ENCODE results near the gene FBXO17. TPM values are rescaled to one million over a fixed set of nuclear protein-coding genes. Genes with fewer than 3 reads are reported as not detected.

FBXO17 gene
- polyA plus RNA-seq, 1 donor from 2014 or later = not detected

DNA sequence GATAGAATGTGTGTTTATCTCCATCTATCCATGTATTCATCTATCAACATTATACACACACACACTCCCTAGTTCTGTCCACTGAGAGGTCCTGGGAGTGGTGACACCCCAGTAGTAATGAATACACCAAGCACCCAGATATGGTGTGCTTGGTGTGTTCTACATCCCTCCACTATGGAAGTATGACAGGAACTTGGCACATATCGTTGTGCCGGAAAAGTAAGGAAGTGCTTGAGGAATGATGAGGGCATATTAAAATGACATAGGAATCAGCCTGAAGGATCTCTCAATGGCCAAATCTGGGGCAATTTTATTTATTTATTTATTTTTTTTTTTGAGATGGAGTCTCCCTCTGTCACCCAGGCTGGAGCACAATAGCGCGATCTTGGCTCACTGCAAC, 28.3 kb upstream of the FBXO17 start:
- Histone ChIP-seq H3F3A (ENCODE audit: insufficient read depth, low read length, poor library complexity, severe bottlenecking) (no peaks in the 10 kb centered on the region), H3K9me3 (ENCODE audit: low read length) (no peaks in the 10 kb centered on the region), H3K79me2 (replicated peaks; ENCODE audit: insufficient read depth, low read length) (no peaks in the 10 kb centered on the region), H3K36me3 (ENCODE audit: insufficient read depth, low read length) (no peaks in the 10 kb centered on the region), H3K9me2 (ENCODE audit: insufficient read depth, low read length) (no peaks in the 10 kb centered on the region), H3K27me3 (ENCODE audit: insufficient read depth, low read depth, low read length) (no peaks in the 10 kb centered on the region), H4K20me1 (ENCODE audit: insufficient read depth) (no peaks in the 10 kb centered on the region), H3K4me2 (ENCODE audit: low read length) (no peak overlapping the region), H2AFZ (ENCODE audit: low read depth, low read length) (no peak overlapping the region), H3K27ac (ENCODE audit: low read length) (no peak overlapping the region), H3K4me3 (ENCODE audit: low read length) (no peak overlapping the region), H3K9ac (ENCODE audit: low read length) (no peak overlapping the region)
- TF ChIP-seq SMC3 (conservative IDR thresholded peaks at IDR 0.05; ENCODE audit: poor library complexity) (no peak), RAD21 (conservative IDR thresholded peaks at IDR 0.05) (no peak), EZH2 (IDR thresholded peaks at IDR 0.05; ENCODE audit: borderline replicate concordance, insufficient read depth, low read length, poor library complexity, severe bottlenecking) (no peak), EP300 (conservative IDR thresholded peaks at IDR 0.05; ENCODE audit: poor library complexity, severe bottlenecking) (no peak), MXI1 (conservative IDR thresholded peaks at IDR 0.05; ENCODE audit: poor library complexity, severe bottlenecking) (no peak), TAF1 (IDR thresholded peaks at IDR 0.05; ENCODE audit: low read depth) (no peak), POLR2AphosphoS5 (IDR thresholded peaks at IDR 0.05) (no peak)
- TF ChIP-seq, protein P1, sequence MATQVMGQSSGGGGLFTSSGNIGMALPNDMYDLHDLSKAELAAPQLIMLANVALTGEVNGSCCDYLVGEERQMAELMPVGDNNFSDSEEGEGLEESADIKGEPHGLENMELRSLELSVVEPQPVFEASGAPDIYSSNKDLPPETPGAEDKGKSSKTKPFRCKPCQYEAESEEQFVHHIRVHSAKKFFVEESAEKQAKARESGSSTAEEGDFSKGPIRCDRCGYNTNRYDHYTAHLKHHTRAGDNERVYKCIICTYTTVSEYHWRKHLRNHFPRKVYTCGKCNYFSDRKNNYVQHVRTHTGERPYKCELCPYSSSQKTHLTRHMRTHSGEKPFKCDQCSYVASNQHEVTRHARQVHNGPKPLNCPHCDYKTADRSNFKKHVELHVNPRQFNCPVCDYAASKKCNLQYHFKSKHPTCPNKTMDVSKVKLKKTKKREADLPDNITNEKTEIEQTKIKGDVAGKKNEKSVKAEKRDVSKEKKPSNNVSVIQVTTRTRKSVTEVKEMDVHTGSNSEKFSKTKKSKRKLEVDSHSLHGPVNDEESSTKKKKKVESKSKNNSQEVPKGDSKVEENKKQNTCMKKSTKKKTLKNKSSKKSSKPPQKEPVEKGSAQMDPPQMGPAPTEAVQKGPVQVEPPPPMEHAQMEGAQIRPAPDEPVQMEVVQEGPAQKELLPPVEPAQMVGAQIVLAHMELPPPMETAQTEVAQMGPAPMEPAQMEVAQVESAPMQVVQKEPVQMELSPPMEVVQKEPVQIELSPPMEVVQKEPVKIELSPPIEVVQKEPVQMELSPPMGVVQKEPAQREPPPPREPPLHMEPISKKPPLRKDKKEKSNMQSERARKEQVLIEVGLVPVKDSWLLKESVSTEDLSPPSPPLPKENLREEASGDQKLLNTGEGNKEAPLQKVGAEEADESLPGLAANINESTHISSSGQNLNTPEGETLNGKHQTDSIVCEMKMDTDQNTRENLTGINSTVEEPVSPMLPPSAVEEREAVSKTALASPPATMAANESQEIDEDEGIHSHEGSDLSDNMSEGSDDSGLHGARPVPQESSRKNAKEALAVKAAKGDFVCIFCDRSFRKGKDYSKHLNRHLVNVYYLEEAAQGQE (IDR thresholded peaks at IDR 0.05; ENCODE audit: borderline replicate concordance) = no peak
- TF ChIP-seq, protein P2, sequence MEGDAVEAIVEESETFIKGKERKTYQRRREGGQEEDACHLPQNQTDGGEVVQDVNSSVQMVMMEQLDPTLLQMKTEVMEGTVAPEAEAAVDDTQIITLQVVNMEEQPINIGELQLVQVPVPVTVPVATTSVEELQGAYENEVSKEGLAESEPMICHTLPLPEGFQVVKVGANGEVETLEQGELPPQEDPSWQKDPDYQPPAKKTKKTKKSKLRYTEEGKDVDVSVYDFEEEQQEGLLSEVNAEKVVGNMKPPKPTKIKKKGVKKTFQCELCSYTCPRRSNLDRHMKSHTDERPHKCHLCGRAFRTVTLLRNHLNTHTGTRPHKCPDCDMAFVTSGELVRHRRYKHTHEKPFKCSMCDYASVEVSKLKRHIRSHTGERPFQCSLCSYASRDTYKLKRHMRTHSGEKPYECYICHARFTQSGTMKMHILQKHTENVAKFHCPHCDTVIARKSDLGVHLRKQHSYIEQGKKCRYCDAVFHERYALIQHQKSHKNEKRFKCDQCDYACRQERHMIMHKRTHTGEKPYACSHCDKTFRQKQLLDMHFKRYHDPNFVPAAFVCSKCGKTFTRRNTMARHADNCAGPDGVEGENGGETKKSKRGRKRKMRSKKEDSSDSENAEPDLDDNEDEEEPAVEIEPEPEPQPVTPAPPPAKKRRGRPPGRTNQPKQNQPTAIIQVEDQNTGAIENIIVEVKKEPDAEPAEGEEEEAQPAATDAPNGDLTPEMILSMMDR (IDR thresholded peaks at IDR 0.05; ENCODE audit: poor library complexity, severe bottlenecking) = no peak

DNA sequence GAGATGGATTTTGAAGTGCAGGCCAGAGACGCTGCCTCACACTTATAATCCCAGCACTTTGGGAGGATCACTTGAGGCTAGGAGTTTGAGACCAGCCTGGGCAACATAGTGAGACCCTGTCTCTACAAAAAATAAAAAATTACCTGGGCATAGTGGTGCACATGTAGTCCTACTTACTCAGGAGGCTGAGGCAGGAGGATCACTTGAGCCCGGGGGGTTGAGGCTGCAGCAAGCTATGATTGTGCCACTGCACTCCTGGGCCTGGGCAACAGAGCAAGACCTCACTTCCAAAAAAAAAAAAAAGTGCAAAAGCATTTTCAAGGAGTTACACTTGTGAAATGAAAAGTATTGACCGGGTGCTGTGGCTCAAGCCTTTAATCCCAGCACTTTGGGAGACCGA, 27.6 kb upstream of the FBXO17 start:
- no peak overlapping the region for H3K4me2 ChIP-seq (ENCODE audit: low read length)

More for the DNA sequence above, 27.6 kb upstream of the FBXO17 start:
- no peaks in the 10 kb centered on the region for H3K79me2 ChIP-seq (replicated peaks; ENCODE audit: insufficient read depth, low read length)
- H4K20me1 ChIP-seq (ENCODE audit: insufficient read depth) = no peaks in the 10 kb centered on the region
- TF ChIP-seq SMC3 (conservative IDR thresholded peaks at IDR 0.05; ENCODE audit: poor library complexity) (no peak), EP300 (conservative IDR thresholded peaks at IDR 0.05; ENCODE audit: poor library complexity, severe bottlenecking) (no peak), TAF1 (IDR thresholded peaks at IDR 0.05; ENCODE audit: low read depth) (no peak), POLR2AphosphoS5 (IDR thresholded peaks at IDR 0.05) (no peak), RAD21 (conservative IDR thresholded peaks at IDR 0.05) (no peak), MXI1 (conservative IDR thresholded peaks at IDR 0.05; ENCODE audit: poor library complexity, severe bottlenecking) (no peak), EZH2 (IDR thresholded peaks at IDR 0.05; ENCODE audit: borderline replicate concordance, insufficient read depth, low read length, poor library complexity, severe bottlenecking) (no peak)
- TF ChIP-seq, protein P2 (IDR thresholded peaks at IDR 0.05; ENCODE audit: poor library complexity, severe bottlenecking) = no peak
- TF ChIP-seq, protein P1 (IDR thresholded peaks at IDR 0.05; ENCODE audit: borderline replicate concordance) = no peak
- no peaks in the 10 kb centered on the region for H3K9me2 ChIP-seq (ENCODE audit: insufficient read depth, low read length)
- H3K9me3 ChIP-seq (ENCODE audit: low read length) = no peaks in the 10 kb centered on the region
- H3K27me3 ChIP-seq (ENCODE audit: insufficient read depth, low read depth, low read length) = no peaks in the 10 kb centered on the region
- no peak overlapping the region for H3K9ac ChIP-seq (ENCODE audit: low read length)
- H3K36me3 ChIP-seq (ENCODE audit: insufficient read depth, low read length) = no peaks in the 10 kb centered on the region
- H3F3A ChIP-seq (ENCODE audit: insufficient read depth, low read length, poor library complexity, severe bottlenecking) = no peaks in the 10 kb centered on the region
- no peak overlapping the region for H3K4me3 ChIP-seq (ENCODE audit: low read length)
- H3K27ac ChIP-seq (ENCODE audit: low read length) = no peak overlapping the region
- no peak overlapping the region for H2AFZ ChIP-seq (ENCODE audit: low read depth, low read length)

All from neural cell (in vitro differentiated cells).